NCI-H1092 (cell line): ENCODE measurements around the gene MAGOH.

Experiments used
- DNase-seq: peaks from one replicate; lab custom pipeline; 2025; lab: John Stamatoyannopoulos, UW

The MAGOH gene

DNA sequence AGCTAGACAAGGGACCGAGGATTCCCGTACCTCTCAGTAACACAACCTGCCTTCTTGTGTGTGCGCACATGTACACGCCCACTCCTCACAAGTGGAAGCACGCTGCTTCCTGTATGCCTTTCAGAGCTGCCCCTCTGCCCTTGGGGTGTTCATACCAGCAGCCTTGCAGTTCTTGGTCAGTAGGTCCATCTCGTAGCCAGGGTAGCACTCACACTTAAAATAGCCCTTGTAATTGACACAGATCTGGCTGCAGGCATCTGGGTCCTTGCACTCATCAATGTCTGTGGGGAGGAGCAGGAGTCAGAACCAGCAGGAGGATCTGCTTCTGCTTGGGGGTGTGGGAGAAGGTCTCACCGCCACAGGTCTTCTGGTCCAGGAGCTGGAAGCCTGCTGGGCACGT is 32.6 kb upstream of the MAGOH start:
- DNase-seq: no peak

DNA sequence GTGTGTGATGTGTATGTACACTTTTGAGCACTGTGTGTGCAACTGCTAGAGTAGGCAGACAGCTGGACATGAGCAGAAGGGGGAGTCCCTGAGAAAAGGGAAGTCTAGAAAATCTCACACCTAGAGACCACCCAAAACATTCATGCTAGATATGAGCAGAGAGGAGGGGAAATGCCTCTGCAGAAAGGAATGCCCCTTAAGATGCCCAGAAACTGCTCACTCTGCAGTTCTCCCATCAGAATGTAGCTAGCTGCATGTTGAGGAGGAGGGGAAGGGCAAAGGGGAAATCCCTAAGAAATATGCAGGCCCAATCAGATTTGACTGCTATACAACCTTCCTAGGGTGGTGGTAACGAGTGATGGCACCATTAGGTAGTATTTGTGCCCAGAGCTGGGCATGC is 31.8 kb upstream of the MAGOH start:
- no peak for DNase-seq

DNA sequence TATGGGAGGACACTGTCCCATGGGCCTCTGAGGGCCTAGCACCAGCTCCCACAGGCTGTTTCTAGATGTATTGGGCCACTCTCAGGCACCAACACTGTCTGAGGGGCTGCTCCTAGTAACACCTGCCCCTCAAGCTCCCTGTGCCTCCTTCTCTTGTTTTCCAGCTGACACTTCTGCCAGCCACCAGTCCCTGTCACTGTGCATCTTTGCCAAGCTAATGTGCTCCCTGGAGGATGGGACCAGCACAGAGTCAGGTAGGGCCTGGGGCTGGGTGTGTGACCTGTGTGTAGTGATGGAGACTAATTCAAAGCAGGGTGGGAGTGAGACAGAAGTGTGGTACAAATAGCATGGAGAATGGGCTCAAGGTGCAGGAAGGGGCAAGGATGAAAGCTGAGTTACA is 29.4 kb upstream of the MAGOH start:
- DNase-seq: no peak

DNA sequence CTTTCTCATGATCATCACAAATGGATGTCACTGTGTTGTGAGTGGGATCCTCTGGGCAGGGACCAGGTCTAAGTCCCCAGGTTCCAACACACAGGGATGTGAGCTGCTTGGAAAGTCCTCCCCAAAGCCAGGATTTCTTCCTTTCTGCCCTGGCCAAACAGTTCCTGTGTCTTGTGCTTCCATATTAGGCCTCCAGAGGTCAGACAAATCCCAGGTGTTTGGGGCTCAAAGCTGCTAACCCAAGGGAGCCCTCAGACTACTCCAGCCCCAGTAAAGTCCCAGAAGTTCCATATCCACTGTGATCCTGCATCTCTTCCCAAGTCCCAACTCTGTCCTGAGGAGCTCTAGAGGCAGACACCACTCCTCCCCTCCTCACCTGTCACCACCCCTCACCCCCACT is 27.7 kb upstream of the MAGOH start:
- no peak for DNase-seq

DNA sequence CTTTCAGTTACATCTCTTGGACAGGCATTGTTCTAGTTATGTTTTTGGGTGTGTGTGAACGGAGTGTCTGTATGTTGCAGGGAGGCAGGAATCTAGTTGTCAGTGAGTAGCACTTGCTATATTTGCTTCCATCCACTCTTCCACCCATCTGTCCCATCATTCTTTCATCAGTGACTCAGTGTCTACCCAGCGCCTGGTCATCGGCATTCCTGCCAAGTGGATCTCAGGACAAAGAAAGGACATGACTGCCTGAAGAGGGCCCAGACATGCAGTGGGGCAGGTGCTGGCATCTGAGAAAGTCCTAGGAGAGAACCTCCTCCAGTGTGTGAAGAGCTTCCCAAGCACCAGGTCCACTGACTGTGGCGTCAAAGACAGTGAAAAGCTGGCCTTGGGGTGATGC is 27.3 kb upstream of the MAGOH start:
- DNase-seq: no peak

DNA sequence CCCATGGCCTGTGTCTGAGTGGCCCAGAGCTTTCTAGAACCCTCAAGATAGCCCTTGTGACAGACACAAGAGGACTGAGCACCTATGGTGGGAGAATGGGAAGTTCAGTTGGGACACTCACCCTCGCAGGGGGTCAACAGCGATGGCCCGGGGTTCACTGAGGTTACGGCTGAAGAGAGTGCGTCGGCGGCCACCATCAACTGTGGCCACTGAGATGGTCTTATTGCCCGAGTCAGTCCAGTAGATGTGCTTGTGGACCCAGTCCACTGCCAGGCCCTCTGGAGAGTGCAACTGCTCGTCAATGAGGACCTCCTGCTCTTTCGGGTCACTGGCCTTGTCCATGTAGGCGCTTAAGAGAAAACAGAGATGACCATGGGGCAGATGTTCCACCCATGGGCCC is 25.7 kb upstream of the MAGOH start:
- no peak for DNase-seq

DNA sequence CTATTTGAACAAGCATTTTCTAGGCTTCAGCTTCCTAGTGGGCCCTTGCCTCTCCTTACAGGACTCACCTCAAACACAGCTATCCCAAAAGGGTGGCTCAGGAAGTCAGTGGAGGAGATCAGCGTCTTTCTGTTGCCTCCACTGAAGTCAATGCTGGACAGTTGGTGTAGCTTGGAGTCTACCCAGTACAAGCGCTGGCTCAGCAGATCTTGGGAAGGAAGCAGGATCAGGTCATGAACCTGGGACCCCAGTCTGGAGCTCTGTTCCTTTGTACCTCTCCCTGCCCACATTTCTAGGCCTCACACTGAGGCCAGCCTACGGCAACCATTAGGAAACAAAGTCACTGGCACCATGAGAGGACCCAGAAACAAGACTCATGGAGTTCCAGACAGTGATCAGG is 23.7 kb upstream of the MAGOH start:
- no peak for DNase-seq

DNA sequence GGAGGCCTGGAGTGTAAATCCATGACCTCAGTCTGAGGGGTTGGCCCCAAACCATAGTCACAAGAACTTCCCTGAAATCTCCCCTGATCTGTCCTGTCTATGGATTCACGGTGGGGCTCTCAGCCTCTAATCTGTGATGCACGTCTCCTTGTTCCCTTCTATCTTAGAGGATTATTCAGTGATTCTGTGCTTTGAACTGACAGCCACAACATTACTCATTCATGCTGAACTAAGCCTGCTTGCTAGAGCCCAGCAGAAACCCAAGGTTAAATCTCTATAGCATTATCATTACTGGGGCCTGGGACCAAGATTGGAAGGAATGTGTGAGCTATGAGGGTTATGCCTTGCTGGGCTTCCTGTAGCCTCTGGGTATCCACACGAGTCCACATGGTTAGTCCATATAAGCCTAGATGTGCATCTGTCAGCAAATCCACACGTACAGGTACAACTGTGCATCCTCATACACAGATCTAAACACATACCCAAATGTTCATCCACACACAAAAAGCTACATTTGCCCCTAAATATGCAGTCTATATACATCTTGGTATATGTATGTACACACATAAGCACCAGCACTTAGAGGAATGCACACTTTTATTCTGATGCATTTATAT is 22.4 kb upstream of the MAGOH start:
- no peak for DNase-seq

DNA sequence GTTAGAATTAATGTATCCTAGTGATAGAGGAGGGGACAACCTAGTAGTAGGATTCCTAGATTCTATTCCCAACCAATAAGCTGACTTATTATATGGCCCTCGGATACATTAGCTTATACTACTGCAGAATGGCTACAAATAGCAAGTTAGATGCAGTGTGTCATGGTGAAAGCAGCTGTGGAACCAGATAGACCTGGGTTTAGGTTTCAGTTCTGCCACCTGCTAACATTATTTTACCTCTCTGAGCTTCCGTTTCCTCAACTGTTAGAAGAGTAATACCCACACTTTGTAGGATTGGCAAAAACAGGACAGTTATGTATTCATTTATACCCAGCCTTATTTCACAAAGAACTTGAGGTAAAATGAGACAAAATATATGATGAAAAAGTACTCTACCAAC is 21.6 kb upstream of the MAGOH start:
- no peak for DNase-seq

DNA sequence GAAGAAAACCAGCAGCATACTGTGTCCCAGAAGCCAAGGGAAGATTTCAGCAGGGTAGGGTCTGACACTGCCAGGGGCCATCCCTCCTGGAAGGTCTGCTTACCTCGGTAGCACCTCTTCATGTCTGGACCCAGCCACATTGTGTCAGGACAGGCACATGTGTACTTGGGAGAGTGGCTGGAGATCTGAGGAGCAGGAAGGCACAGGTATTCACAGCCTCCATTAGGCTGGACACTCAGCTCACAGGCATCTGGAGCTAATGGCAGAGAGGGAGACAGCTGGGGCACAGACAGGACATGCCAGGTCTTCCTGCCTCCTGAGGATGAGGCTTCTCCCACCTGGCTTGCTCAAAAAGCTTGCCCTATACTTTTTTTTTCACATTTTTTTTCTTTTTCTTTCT is 19.9 kb upstream of the MAGOH start:
- no peak for DNase-seq

DNA sequence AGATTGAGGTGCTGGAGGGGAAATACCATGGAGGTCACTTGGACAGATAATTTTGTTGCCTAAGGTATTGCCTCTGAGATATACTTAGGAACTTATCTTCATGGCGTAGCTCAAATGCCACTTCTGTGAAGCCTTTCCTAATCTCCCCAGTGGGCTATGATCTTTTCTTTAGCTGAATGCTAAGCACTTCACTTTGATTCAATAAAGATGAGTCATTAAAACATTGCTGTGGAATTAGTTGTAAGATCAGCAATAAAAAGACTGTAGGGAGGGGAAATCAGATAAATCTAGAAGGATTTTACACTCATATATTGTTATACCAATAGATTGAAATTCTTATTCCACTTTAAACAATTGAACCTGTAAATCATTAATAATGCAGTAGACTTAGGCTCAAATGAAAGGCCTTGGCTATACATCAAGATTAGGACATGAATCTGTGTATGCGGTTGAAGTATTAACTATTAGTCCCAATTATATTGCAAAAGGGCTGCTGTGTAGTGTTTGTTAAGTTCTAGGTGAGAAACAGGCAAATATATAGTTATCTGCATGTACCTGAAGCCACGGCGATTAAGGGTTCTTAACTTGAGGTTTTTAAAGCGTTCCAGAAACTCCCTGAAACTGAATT is 19.2 kb upstream of the MAGOH start:
- no peak for DNase-seq

DNA sequence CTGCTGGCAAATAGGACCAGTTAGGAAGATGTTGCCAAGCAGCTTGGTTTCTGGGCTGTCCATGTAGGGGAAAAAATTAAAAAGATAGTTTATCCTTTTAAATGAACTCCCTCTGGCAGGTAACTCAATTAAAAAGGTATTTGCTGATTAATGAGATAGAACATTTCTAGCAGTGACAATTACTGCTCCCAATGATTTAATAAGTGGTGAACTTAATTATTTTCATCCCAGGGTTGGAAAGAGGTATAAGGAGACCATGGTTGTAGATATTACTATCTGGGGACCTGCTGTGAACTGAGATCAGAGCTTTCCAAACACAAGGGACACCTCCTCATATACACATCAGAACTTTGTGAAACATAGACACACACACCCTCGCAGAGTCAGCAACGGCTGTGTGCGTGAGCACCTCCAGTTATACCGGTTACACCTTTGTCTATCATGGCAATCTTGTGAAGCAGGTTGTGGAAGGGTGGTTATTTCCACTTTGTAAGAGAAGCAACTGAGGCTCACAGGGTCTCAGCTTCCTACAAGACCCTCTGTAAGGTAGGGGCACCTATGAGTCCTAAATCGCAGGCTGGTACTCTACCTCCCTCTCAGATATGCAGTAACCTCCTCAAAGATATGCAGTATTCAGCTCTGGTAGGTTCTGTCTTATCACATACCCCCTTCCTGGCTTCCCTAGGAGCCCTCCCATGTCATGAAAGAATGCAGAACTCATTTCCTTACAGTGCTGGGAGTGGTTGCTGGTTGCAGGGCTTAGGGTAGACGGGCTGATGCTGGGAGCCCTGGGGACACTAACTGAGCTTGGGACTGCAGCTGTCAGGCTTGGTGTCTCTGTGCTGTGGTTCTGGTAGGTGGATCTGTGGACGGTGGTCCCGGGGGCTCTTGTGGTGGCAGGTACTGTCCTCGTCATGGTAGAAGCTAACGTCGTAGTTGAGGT is 18.5 kb upstream of the MAGOH start:
- no peak for DNase-seq

DNA sequence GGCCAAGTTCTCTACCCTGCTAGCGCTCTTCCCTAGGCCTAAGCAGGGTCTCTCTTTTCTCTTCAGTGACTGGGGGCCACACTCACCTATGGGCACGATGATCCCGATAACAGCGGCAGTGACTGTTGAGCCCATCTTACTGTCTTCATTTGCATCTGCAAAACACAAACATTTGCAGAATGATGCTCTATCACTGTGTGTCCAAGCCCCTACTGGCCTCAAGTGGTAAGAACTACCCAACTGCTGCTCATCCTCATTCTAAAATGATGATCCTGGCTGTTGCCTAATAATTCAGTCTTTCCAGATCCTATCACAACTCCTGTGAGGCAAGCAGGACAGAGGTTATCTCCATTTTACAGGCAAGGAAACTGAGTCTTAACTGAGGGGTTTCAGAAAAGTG is 16.7 kb upstream of the MAGOH start:
- DNase-seq: no peak

DNA sequence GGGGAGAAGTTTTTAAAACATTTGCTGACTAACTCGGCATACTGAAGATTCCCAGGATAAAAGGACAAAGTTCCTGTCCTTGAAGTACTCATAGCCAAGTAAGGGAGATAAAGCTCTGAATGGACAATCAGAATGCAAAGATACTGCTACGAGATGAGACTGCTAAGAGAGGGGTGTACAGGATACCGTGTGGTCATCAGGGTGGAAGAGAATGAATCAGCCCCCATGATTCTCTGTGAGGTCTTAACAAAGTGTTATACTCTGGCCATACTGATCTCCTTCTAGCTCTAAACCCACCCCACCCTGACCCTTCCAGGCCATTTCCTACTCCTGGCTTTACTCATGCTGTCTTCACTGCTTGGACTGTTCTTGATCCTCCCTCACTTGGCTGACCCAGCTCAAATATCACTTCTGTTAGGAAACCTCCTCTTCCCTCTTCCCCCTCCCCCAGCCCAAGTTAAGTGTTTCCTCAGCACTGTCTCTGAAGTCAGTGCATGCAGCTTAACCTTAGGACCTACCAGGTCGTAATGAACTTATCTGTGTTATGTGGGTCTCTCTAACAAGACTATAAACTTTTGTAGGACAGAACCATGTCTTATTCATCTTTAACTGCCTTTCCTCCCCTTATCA is 15.8 kb upstream of the MAGOH start:
- no peak for DNase-seq

DNA sequence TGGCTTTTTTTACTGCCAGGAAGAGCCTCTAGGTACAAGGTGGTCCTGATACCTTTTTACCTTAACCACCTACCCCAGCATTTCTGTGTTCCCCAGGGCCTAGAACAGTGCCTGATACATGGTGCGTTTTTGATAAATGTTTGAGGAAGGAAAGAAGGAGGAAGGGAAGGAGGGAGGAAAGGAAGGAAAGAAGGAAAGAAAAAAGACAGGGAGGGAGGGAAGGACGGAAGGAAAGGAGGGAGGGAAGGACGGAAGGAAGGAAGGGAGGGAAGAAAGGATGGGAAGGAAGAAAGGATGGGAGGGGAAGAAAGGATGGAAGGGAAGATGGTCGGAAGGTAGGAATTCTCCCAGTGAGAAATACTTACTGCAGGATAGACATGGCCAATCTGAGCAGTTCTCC is 12.0 kb upstream of the MAGOH start:
- no peak for DNase-seq

DNA sequence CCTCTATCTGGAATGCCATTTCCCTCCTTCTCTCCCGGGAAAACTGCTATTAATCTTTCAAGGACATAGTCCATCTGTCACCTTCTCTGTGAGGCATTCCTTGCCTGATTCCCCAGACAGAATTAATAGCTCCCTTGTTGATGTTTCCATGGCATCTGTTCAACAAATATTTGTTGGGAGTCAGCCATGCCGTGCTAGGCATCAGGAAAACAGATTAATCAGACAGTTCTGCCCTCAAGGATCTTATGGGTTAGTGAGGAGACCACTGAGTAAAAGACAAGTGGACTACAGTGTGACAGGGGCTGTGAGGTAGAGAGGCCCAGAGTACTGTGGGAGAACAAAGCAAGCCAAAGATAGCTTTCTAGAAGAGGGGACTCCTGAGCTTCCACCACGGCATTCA is 11.4 kb upstream of the MAGOH start:
- no peak for DNase-seq

DNA sequence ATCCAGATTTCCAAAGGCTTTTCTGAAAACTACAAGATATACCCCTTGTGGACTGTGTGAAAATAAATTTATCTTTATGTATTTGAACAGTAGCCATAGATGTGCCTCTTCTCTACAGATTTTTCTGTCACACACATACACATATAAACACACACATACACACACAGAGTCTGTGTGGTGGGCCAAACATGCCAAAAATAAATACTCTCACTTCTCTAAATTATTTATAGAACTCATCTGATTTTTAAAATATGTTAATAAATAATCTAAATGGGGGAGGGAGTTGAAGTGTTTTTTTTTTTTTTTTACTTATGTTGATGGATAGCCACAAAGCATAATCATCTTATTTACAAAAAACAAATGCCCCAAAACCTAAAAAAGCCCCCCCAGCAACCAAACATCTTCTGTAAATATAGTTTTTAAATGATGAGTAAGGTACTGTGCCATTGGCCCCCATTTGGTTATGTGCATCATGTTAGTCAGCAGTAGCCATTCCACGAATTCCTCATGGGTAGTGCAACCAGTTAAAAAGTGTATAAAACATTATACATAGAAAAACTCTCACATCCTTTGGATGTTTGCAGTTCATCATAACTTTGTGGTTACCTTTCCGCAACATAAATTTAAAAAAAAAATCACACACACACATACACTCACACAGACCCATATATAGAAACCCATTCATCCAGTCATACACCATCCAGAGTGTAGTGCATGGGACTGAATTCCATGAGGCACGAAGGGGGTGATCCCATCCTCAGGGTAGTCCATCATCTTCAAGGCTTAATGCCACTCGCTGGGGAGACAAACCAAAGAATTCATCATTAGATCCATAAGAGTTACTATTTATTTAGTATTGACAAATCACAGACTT is 8.2 kb upstream of the MAGOH start:
- no peak for DNase-seq

DNA sequence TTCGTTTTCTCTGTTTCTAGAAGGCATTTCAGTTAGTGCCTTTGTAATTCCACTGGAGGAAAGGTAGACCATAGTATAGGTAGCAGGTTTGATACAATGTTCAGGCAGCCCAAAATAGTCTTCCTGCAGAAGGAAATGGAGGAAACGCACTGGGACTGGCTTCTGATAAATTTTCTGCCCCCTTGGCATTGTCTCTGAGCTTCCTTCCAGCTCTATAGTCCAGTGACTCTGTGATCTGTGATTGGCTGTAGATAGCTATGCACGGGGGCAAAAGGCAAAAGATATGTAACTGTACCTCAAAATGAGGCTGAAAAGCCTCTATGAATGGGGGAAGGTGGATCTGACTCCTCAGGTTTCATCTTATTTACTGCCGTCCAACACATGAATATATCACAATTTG is 5.8 kb upstream of the MAGOH start:
- no peak for DNase-seq

DNA sequence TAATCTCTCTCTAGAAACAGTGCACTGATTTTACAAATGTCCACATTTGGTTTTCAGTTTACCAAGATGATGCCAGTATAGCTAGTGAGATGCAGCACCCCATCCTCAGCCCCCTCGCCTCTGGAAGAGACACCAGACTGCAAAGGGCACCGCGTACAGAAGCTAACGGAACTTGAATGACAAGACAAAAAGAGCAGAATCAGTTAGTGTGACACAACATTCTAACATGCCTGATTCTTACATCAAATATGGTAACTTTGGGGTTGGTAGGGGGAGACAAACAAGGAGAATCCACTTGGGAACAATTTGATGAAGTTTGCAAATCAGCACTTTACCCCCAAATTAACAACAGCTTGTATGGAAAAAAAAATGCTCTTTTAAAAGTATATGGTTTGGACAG is 4.1 kb upstream of the MAGOH start:
- no peak for DNase-seq

DNA sequence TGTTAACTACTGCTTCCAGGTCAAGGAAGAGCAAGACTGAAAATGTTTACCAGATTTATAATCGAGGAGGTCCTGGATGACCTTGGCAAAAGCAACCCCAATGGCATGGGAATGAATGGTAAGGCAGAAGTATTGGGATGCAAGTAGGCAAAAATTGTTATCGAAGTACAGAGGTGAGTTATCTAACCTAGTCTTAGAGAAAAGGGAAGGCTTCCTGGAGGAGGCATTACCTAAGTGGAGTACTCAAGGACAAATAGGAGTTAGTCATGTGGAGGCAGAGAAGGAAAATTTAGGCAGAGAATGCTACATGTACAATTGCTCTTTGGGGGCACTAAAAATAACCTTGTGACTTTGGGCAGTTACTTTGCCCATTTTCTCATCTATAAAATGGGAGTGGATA is 3.5 kb upstream of the MAGOH start:
- no peak for DNase-seq

DNA sequence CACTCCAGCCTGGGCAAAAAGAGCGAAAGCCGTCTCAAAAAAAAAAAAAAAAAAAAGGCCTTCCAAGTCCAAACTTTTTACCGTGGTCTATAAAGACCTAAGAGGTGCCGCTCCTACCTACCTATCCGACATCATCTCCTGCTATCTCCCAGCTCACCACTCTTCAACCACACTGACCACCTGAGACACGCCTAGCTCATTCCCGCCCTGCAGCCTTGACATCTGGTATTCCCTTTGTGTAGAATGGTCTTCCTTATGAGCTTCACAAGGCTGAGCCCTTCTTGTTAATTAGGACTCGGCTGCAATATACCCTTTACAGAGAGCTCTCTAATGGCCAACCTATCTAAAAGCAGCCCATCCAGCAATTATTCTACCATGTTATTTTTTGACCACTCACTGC is 680 bp downstream of the MAGOH start:
- DNase-seq: no peak

DNA sequence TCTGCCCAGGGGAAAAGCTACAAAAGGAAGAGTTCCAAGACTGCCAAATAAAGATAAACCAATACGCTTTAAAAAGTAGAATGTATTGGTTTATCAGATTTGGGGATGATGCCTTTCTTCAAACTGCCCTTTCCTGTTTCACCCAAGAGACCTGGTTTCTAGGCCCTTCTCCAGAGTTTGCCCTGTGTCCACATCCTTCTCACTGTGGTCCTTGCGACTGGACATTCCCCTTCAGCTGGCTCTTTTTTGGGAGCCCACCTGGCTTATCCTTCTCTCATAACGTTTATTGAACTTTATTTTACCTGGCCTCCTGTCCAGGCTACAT is 17.4 kb downstream of the MAGOH start:
- DNase-seq: no peak
